RCC 7860 (cell line): Measurements from ENCODE around the gene PKHD1.

Experiments
- DNase-seq: peaks from one replicate; pipeline ENCODE4 v3.0.0-alpha.2; 2015; ENCODE audit warnings: low spot score
- FAIRE-seq: peaks from 2 replicates; lab custom pipeline; 2012; peaks lifted over from hg19 to GRCh38; lab: Jason Lieb, UNC

The PKHD1 gene

DNA sequence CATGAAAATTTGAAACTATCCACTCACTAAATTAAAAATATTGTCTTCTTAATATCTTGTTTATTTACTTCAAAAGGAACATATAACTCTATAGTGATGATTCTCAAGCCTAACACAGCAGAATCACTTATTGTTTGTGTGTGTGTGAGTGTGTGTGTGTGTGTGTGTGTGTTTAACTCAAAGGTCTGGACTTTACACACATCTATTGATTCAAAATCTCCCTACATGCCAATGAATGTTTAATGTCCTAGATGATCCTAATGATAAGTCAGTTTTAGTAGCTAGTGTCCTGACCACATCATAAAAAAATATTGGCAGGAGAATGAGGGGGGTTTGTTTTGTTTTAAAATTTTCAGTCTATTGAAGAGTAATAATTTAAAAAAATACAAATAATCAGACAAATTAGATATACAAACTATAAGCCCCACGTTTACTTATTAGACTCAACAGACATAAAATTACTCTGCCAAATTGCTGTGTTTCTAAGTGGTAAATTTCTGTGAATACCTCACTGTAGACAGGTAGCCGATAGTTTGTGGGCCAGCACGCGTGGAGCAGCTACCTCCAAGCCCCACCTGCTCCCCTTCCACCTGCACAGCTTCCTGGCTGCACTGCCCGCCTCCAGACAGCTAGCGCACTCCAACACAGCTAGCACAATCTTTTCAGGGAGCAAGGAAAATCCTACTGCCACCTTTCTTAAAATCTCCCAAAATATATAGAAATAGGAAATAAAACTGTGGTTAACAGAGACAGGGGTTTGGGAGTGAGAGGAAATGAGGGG lies 349.6 kb downstream of the PKHD1 start:
- FAIRE-seq (no peak), DNase-seq (no peak)

DNA sequence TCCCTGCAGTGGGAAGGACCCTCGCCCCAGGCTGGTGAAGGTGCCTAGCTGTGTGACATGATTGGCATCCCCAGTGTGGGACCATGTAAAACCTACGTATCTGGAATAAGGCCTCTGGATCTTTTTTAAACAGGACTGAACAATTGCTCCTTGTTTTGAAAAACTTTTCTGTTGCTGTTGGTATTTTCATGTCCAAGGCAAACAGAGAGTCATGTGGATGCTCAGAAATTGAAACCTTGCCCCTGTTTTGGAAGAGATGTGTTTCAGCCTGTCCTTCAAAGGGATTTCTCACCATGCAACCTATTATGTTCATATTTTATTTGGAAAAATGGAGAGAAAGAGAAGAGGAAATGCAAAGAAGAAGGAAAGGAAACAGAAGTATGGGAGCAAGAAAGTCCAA lies 362.3 kb downstream of the PKHD1 start:
- DNase-seq (no peak), FAIRE-seq (no peak)

DNA sequence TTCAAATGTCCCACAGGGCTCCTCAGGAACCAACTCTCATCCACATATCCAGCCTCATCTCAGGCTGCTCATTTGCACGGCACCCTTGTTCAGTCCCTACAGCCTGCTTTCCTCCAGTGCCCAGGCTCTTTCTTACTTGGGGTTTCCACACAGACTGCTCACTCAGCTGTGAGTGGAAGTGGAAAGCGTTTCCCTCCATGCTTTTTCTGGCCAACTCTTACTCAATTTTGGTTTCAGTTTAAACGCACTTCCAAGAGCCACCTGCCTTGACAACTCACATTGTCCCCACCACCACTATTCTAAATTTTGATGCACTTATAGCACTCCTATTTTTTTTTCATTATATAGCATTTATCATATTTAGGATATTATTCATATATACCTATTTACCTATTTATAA lies 367.1 kb downstream of the PKHD1 start:
- DNase-seq (no peak), FAIRE-seq (no peak)

DNA sequence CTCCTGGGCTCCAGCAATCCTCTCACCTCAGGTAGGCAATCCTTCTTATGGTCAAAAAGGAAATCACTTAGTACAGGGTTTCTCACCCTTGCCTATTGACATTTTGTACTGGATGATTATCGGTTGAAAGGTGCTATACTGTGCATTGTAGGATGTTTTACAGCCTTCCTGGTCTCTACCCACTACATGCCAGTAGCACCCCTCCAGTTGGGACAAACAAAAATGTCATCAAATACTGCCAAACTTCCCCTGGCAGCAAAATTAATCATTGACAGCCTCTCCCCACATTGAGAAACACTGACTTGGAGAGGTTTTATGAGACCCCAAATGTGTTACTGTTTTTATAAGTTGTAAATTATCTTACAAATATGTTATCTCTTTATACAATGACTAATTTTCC lies 368.1 kb downstream of the PKHD1 start:
- no peak for FAIRE-seq
- DNase-seq: no peak

DNA sequence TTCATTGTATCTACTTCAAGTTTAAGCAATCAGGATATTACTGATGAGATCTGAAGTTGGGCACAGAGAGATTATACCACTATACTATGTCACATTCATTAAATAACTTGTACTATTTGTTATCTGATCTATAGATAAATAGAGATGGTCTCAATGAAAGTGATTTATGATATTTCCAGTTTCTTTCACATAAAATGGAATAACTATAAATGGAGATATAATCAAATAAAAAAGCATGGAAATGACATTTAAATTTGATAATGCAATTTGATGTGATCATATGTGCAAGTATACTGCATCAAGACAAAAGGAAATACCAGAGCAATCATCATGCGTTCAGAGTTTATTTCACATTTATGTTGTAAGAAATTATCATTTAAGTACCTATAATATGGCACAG lies 368.9 kb downstream of the PKHD1 start:
- FAIRE-seq (no peak), DNase-seq (no peak)

DNA sequence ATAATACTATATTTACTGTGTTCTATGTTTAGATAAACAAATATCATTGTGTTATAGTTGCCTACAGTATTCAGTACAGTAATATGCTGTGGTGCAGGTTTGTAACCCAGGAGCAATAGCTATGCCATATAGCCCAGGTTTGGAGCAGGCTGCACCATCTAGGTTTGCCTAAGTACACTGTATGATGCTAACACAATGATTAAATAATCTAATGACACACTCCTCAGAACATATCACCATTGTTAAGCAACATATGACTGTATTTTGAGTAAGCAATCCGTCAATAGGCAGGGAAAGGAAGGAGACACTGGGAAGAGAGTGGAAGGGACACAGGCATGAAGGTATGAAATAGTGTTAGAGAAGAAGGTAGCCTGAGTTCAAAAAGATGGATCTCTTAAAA lies 369.9 kb downstream of the PKHD1 start:
- no peak for DNase-seq
- FAIRE-seq: no peak

DNA sequence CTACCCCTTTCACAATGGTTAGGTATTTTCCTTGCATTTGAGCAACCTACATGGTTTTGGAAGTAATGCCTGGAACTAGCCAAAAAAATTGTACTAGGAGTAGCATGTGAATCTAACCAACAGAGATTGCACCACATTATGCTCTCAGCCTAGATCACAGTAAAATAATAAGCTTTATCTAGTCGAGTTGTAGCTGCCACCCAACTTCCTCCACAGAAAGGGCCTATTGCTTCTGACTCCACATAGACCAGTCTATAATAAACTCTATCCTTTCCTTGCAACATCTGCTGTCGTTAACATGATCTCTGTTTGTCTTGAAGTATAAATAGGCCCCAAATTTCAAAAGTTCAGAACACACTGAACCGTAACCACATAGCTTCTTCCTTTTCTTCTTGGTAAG lies 375.5 kb downstream of the PKHD1 start:
- DNase-seq (no peak), FAIRE-seq (no peak)

DNA sequence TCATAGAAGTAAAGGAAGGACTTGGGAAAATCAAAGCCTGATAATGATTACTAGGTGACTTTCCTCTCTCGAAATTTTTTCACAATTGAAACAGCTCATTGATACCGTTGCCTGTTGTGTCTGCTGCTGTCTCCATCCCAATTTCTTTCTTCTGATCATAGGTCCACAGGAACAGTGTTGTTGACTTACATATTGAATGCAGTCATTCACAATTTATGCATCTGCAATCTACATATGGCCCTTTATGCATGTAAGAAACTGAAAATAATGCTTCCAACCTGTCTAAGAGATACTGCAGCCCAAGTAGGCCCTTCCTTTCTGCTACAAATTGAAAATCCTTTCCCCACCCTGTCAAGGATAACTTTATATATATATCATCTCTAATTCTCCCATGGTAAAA lies 381.3 kb downstream of the PKHD1 start:
- no peak for FAIRE-seq
- DNase-seq: no peak

DNA sequence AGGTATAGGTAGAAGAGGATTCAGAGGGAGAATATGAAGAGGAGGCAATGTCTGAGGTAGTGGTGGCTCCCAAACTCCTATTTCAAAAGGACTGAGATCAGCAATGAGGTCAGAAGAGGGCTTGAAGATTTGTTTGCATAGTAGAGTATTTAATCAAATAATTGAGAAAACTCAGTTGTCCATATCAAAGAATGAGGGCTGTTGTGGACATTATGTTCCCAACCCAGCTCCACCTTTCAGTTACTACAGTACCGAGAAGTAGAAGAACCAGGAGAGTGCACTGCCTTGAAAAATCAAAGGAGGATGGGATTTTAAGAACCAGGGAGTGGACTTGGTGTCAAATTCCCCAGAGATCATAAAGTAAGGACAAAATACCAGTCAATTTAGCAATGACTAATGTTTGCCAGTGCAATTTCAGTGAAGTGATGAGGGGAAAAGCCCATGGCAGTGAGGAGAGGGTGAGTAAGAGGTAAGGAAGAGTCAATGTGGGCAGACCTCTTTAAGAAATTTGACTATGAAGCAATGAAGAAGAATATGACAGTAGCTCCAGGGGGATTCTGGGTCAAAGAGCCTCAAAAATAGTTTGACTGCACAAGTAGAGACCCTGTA lies 382.4 kb downstream of the PKHD1 start:
- FAIRE-seq (no peak), DNase-seq (no peak)

DNA sequence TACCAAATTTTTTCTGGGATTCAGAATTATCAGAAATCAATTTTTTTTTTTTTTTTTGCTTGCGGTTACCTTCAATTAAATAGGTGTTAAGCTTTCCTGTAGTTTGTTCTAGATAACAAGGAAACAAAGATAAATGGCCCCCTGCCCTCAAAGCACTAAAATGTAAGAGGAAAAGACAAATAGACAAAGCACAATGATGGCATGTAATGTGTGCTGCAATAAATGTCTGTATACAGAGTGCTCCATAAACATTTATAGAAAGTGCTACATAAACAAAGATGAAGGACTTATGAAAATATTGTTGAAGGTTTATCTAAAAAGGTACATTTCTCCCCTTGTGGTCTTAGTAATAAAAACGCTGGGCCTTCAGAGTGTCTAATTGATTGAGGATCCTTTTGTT lies 384.6 kb downstream of the PKHD1 start:
- no peak for DNase-seq
- no peak for FAIRE-seq

DNA sequence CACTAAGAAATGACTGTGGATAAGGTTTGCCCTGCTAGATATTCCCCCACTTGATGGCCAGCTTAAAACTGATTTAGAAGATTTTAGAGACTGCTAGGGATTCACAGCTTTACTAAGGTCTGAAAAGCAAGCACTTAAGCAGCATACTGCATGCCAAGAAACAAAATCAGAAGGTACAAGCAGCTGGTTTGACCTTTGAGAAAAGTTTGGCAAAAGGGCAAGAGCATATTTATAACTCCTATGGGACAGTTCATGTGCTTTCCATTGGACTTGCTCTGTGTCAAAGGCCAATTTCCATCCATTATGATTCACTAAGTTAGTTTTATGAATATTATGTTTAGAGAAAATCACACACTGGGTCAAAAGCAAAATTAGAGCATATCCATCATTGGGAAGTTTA lies 402.8 kb downstream of the PKHD1 start:
- FAIRE-seq (no peak), DNase-seq (no peak)

DNA sequence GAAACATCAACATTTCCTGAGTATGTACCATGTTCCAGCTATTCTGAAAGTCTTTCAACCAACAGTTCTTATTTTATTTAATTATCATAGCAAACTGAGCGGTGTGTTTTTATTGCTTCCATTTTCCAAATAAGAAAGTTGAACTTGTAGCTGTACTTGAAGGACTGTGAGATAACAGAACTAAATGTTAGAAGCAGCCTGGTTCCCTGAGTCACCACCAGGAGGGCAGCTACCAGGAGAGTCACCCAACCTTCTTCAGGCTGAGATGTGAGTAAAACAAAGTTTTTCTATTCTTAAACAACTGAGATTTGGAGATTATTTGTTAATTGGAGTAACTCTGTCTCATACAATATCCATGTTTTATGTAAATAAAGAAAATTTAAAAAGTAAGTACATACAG lies 403.4 kb downstream of the PKHD1 start:
- no peak for DNase-seq
- FAIRE-seq: no peak

DNA sequence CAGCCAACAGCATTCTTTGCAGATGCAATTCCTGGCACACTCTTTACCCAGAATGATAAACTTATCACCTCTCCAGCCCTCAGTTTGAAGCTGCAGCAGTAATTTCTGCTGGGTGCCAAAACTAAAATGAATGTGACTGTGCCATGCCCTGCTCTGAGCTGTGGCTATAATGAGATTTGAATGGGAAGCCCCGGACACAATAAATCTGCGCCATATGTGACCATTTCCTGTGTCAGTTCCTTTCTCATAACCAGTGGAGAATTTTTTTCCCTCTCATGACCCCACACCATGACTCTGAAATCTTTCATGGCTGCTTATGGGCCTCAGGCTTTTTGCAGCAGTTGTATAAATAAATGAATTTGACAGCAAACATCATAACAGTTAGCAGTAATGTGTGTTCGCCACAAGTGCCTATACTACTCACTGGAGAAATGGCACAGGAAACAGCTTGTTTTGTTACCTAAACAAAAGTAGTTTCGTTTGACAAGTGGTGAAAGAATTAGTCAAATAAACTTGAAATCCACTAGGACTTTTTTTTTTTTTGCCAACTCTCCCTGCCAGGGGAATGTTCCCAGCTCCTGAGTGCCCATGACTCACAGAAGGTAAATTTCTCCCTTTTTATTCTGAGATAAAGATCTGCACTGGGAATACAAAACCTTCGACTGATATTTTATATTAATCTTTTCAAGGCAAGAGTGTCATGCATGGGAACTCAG lies 408.4 kb downstream of the PKHD1 start:
- no peak for DNase-seq
- no peak for FAIRE-seq

DNA sequence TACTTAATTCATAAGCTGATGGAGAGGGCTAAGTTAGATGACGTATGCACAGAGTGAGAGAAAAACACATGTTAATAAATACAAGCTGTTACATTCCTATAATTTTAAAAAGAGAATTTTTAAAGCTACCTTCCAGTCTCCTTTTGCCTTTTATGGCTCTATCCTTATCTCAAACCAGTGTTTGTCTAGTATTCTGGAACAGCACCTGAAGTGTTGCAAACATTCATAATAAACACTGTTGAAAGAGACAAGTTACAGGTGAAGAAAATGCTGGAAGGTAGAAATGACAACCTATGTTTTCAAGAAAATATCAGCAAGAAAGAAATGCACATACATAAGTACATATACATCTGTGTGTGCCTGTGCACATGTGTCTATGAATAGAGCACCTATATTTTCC lies 409.1 kb downstream of the PKHD1 start:
- FAIRE-seq (no peak), DNase-seq (no peak)

DNA sequence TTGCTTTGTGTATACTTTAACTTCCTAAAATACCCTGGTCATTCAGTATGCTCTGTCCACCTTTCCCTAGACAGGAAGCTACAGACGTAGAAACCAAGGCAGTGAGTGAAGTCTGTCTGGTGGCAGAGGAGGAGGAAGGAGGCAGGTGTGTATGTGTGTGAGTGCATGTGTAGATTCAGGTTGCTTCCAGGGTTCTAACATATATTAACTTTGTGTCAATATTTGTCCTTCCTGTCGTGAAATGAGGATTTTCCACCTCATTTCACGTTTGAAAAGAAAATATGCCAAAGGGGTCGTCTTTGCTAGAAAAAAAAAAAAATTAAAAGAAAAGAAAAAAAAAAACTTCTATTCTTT lies 411.5 kb downstream of the PKHD1 start:
- no peak for DNase-seq
- FAIRE-seq: no peak

DNA sequence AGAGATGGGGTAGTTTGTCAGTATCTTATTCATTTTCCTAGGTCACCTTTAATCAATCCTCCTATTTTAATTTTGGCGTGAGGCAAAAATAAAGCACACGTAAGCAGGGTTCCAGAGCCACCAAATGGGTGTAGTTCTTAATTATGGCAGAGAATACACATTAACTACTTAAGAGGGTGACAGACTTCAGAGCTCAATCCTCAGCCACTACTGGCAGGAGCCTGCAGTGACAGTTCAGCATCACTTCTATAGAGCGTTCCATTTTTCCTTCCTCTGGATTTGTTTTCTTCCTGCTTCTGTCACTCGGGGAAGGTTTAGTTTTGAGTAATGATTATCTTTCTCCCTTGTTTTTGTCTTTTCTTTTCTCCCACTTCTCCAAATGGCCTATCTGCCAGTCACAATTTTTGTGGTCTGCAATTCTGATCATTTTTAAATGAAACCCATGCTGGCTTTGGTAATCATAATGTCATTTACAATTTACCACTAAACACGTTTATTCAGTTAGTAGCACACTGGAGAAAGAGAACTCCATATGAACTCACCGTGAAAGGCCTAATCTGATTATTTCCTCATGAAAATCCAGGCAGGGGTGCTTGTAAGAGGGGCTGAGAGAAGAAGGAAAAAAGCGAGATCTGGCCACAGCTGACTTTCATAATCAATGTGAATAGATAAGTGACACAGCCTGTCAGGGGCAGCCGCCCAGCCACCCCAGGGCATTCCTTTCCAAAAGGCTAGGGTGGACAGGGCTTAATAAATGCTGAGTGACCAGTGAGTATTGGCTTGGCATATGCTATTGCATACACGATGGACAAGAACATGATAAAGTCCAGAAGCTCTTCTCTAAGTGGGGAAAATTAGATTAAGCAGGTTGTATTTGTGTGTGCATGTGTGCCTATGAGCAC lies 412.1 kb downstream of the PKHD1 start:
- no peak for DNase-seq
- FAIRE-seq: no peak

DNA sequence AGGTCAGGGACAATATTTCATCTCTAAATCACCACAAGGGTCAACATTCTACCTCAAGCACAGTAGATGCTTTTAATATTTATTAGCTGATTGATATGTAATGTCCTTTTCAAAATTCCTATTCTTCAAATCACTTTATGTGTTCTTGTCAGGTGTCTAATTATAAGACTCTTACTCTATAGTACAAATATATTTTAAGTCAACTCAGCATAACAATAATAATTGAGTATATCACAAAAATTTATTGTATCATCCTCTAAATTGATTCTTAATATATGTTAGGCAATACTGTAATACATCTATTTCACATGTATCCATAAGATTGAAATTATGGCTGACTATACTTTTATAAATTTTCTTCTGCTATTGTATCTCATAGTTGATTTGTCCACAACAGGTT lies 423.9 kb downstream of the PKHD1 start:
- FAIRE-seq: no peak
- DNase-seq: no peak

DNA sequence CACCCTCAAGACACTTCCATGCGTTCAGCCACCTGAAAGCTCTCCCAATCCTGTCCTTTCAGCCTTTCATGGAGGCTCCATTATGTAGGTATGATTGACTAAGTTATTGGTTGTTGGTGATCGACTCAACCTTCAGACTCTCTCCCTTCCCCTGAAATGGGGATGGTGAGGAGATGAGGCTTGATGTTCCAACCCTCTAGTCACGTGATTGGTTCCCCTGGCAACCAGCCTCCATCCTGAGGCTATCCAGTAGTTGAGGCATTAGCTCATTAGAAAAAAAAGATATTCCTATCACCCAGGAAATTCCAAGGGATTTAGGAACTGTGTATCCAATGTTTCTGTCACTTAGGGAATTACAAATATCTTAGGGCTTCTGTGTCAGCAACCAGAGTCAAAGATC lies 426.6 kb downstream of the PKHD1 start:
- DNase-seq: no peak
- FAIRE-seq: no peak

DNA sequence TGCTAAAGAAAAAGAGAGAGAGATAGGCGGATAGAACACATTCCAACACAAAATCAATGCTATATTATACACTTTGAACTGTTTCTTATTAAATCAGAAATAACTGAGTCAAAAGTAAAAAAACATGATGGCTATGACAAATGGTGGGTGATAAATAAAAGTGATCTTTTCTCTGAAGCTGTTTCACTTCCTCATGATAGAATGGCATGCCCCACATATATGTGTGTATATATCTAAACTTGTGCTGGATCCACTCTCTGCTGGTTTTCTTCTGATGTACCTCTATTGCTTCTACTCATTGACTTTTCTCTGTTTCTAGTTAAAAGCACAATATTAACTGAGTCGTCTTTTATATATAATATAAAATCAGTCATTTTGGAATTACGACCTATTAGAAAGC lies 429.9 kb downstream of the PKHD1 start:
- DNase-seq: no peak
- FAIRE-seq: no peak

DNA sequence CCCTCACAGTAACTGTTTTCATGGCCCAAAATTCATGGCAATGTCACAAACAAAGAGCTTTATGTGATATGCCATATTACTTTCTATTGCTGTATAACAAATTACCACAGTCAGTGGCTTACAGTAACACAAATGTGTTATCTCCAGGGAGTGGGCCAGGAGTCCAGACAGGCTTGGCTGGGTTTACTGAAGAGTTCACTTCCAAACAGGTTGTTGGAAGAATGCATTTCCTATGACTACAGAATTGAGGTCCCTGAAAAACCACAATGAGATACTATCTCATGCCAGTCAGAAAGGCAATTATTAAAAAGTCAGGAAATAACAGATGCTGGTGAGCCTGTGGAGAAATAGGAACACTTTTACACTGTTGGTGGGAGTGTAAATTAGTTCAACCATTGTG lies 431.9 kb downstream of the PKHD1 start:
- DNase-seq (no peak), FAIRE-seq (no peak)

DNA sequence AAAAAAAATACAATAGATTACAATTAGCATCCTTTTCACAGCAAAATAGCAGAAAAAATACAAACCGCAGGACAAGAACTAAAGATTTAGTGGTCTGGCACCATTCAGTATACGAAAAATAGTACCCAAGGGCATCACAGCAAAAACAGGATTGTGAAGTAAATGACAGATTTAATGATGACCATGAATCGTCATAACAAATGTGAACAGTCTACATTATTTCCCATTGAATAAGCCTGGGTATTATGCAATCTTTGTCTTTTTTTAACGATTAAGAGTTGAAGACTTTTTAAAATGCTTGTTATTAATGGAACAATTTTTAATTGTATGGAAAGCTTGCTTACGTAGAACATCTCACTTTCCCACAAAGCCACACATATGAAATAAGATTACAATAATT lies 432.8 kb downstream of the PKHD1 start:
- DNase-seq (no peak), FAIRE-seq (no peak)
